Measurements from ENCODE around the gene NUP37.

- no peak for TF ChIP-seq EZH2 (IDR thresholded peaks at IDR 0.05)
- no peak for TF ChIP-seq POLR2AphosphoS5 (IDR thresholded peaks at IDR 0.05; ENCODE audit: borderline replicate concordance, low read depth, low read length)
- TF ChIP-seq FOXP2 (optimal IDR thresholded peaks at IDR 0.05; ENCODE audit: control extremely low read depth, extremely low read length, insufficient read depth) = no peak
Observed at GRCh38 chr12:102107970-102108369, 11.9 kb downstream of the NUP37 start.

Data from SK-N-MC (cell line).